Measurements from ENCODE around the gene TMEFF1.

DNA sequence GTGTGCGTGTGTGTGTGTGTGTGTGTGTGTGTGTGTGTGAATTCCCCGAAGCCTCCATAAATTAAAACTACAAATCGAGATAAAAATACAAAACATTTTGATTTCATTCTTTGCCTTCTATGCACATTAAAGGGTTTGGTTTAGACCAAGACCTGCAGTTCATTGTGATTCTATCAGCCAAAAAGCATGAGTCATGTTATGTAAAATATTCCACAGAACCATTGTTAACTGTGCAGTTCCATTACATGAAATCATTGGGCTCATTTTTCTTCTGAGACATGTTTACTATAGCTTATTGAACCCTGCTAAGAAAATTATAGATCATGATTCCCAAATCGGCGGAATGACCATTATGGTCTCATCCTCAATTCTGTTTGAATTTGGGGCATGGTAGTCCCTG, 116.6 kb downstream of the TMEFF1 start:
- TF ChIP-seq GLIS3 (CRISPR knock-in tag; IDR thresholded peaks at IDR 0.05) (no peak), TCF4 (CRISPR knock-in tag; IDR thresholded peaks at IDR 0.05; ENCODE audit: borderline replicate concordance) (no peak)

Measured in SK-N-SH treated with all-trans-retinoic acid at 6 μM for 48 hours (cell line).